Measurements from ENCODE around the gene SPHK2.
"Not testable (repeated sequence)": the region's sequence is repeated elsewhere in the genome, so short reads cannot be mapped to it uniquely, and the experiment has no call there.

Gene SPHK2

GRCh38 chr19:48627201-48627864 lies 8.0 kb downstream of the SPHK2 start:
- Mint-ChIP-seq H3K36me3 (ENCODE audit: low read depth) (peaks cover 26% of the 10 kb centered on the region), H3K27ac (peak overlapping the region; percentile 37), H3K9me3 (no peaks in the 10 kb centered on the region), H3K4me3 (no peak overlapping the region), H3K27me3 (no peaks in the 10 kb centered on the region), H3K4me1 (ENCODE audit: low read depth) (peaks cover 55% of the 10 kb centered on the region)

- peaks cover 56% of the 10 kb centered on the region for H3K4me1 Mint-ChIP-seq (ENCODE audit: low read depth)
- H3K27me3 Mint-ChIP-seq = no peaks in the 10 kb centered on the region
- H3K4me3 Mint-ChIP-seq = no peak overlapping the region
- H3K9me3 Mint-ChIP-seq = no peaks in the 10 kb centered on the region
- H3K27ac Mint-ChIP-seq = no peak overlapping the region
- peaks cover 22% of the 10 kb centered on the region for H3K36me3 Mint-ChIP-seq (ENCODE audit: low read depth)
These were observed 8.6 kb downstream of the SPHK2 start for GRCh38 chr19:48627865-48628314.

GRCh38 chr19:48628486-48629296 lies 9.4 kb downstream of the SPHK2 start:
- no peaks in the 10 kb centered on the region for H3K27me3 Mint-ChIP-seq
- no peak overlapping the region for H3K27ac Mint-ChIP-seq
- H3K4me1 Mint-ChIP-seq (ENCODE audit: low read depth) = peaks cover 58% of the 10 kb centered on the region
- no peaks in the 10 kb centered on the region for H3K9me3 Mint-ChIP-seq
- H3K36me3 Mint-ChIP-seq (ENCODE audit: low read depth) = peaks cover 16% of the 10 kb centered on the region
- H3K4me3 Mint-ChIP-seq = no peak overlapping the region

GRCh38 chr19:48629297-48629598 lies 9.9 kb downstream of the SPHK2 start:
- Mint-ChIP-seq H3K36me3 (ENCODE audit: low read depth) (peaks cover 12% of the 10 kb centered on the region), H3K9me3 (no peaks in the 10 kb centered on the region), H3K4me3 (no peak overlapping the region), H3K27ac (no peak overlapping the region), H3K4me1 (ENCODE audit: low read depth) (peaks cover 57% of the 10 kb centered on the region), H3K27me3 (no peaks in the 10 kb centered on the region)

- Mint-ChIP-seq H3K9me3 (no peaks in the 10 kb centered on the region), H3K27me3 (no peaks in the 10 kb centered on the region), H3K4me1 (ENCODE audit: low read depth) (peaks cover 57% of the 10 kb centered on the region), H3K27ac (no peak overlapping the region), H3K4me3 (no peak overlapping the region), H3K36me3 (ENCODE audit: low read depth) (peaks cover 12% of the 10 kb centered on the region)
These were observed 10.4 kb downstream of the SPHK2 start for GRCh38 chr19:48629599-48630295.

- Mint-ChIP-seq H3K36me3 (ENCODE audit: low read depth) (peaks cover 7% of the 10 kb centered on the region), H3K4me3 (no peak overlapping the region), H3K27ac (no peak overlapping the region), H3K9me3 (no peaks in the 10 kb centered on the region), H3K4me1 (ENCODE audit: low read depth) (peaks cover 56% of the 10 kb centered on the region), H3K27me3 (no peaks in the 10 kb centered on the region)
These were observed 11.2 kb downstream of the SPHK2 start for GRCh38 chr19:48630296-48631063.

GRCh38 chr19:48631225-48631624 lies 11.9 kb downstream of the SPHK2 start:
- H3K4me1 Mint-ChIP-seq (ENCODE audit: low read depth) = peaks cover 59% of the 10 kb centered on the region
- no peaks in the 10 kb centered on the region for H3K27me3 Mint-ChIP-seq
- no peak overlapping the region for H3K27ac Mint-ChIP-seq
- no peak overlapping the region for H3K4me3 Mint-ChIP-seq
- H3K9me3 Mint-ChIP-seq = no peaks in the 10 kb centered on the region
- peaks cover 6% of the 10 kb centered on the region for H3K36me3 Mint-ChIP-seq (ENCODE audit: low read depth)

- H3K27ac Mint-ChIP-seq = peak overlapping the region; percentile 77
- H3K9me3 Mint-ChIP-seq; H3K27me3 Mint-ChIP-seq; H3K36me3 Mint-ChIP-seq (ENCODE audit: low read depth); H3K4me3 Mint-ChIP-seq: not testable (repeated sequence)
- H3K4me1 Mint-ChIP-seq (ENCODE audit: low read depth) = peaks cover 55% of the 10 kb centered on the region
These were observed 13.0 kb downstream of the SPHK2 start for GRCh38 chr19:48632286-48632685.

GRCh38 chr19:48632692-48633147 lies 13.4 kb downstream of the SPHK2 start:
- H3K4me3 Mint-ChIP-seq = no peak overlapping the region
- H3K27ac Mint-ChIP-seq = peak overlapping the region; percentile 77
- peaks cover 3% of the 10 kb centered on the region for H3K36me3 Mint-ChIP-seq (ENCODE audit: low read depth)

GRCh38 chr19:48633148-48634035 lies 14.1 kb downstream of the SPHK2 start:
- Mint-ChIP-seq H3K4me3 (no peak overlapping the region), H3K4me1 (ENCODE audit: low read depth) (peaks cover 59% of the 10 kb centered on the region), H3K36me3 (ENCODE audit: low read depth) (peaks cover 3% of the 10 kb centered on the region), H3K9me3 (no peaks in the 10 kb centered on the region), H3K27me3 (no peaks in the 10 kb centered on the region), H3K27ac (peak overlapping the region; percentile 87)

More at GRCh38 chr19:48632692-48633147, 13.4 kb downstream of the SPHK2 start:
- Mint-ChIP-seq H3K27me3 (no peaks in the 10 kb centered on the region), H3K9me3 (no peaks in the 10 kb centered on the region), H3K4me1 (ENCODE audit: low read depth) (peaks cover 54% of the 10 kb centered on the region)

GRCh38 chr19:48634036-48634342 lies 14.7 kb downstream of the SPHK2 start:
- H3K36me3 Mint-ChIP-seq (ENCODE audit: low read depth) = peaks cover 3% of the 10 kb centered on the region
- H3K27me3 Mint-ChIP-seq = no peaks in the 10 kb centered on the region
- peak overlapping the region; percentile 71 for H3K4me3 Mint-ChIP-seq
- H3K9me3 Mint-ChIP-seq = no peaks in the 10 kb centered on the region
- H3K4me1 Mint-ChIP-seq (ENCODE audit: low read depth) = peaks cover 65% of the 10 kb centered on the region
- H3K27ac Mint-ChIP-seq = peak overlapping the region; percentile 87

- peaks cover 3% of the 10 kb centered on the region for H3K36me3 Mint-ChIP-seq (ENCODE audit: low read depth)
- no peaks in the 10 kb centered on the region for H3K9me3 Mint-ChIP-seq
- H3K4me1 Mint-ChIP-seq (ENCODE audit: low read depth) = peaks cover 69% of the 10 kb centered on the region
- H3K27me3 Mint-ChIP-seq = no peaks in the 10 kb centered on the region
- peak overlapping the region; percentile 87 for H3K27ac Mint-ChIP-seq
- peak overlapping the region; percentile 80 for H3K4me3 Mint-ChIP-seq
These were observed 15.3 kb downstream of the SPHK2 start for GRCh38 chr19:48634424-48635262.

GRCh38 chr19:48635263-48635965 lies 16.1 kb downstream of the SPHK2 start:
- H3K9me3 Mint-ChIP-seq = no peaks in the 10 kb centered on the region
- peaks cover 70% of the 10 kb centered on the region for H3K4me1 Mint-ChIP-seq (ENCODE audit: low read depth)
- H3K27ac Mint-ChIP-seq = peak overlapping the region; percentile 87
- H3K27me3 Mint-ChIP-seq = no peaks in the 10 kb centered on the region
- no peaks in the 10 kb centered on the region for H3K36me3 Mint-ChIP-seq (ENCODE audit: low read depth)
- peak overlapping the region; percentile 86 for H3K4me3 Mint-ChIP-seq

All from stimulated activated naive CD8-positive, alpha-beta T cell treated with anti-CD3 and anti-CD28 coated beads, Interleukin-15, Interleukin-2, amounts not matched to agents 100 ng/mL and 50 ng/mL, for 24 hours (primary cell).